Smooth muscle cell (in vitro differentiated cells): Measurements from ENCODE around the gene MRPL19. TPM values are rescaled to one million over a fixed set of nuclear protein-coding genes. Genes with fewer than 3 reads are reported as not detected.

Experiments
- DNase-seq: peaks from one replicate; lab custom pipeline; 2025; ENCODE audit not compliant: unreplicated experiment; lab: John Stamatoyannopoulos, UW
- H2AFZ ChIP-seq: fragments of 200-600 bp; sonication (generic); 2 replicates; pipeline ENCODE4 v1.6.0; 2016; ENCODE audit warnings: antibody characterized with exemption, low read depth, mild to moderate bottlenecking
- H3F3A ChIP-seq: fragments of 200-600 bp; sonication (generic); 2 replicates; pipeline ENCODE4 v1.6.0; 2017; ENCODE audit warnings: antibody characterized with exemption, low read depth
- H3K27ac ChIP-seq: fragments of 200-600 bp; sonication (generic); 2 replicates; pipeline ENCODE4 v1.5.1; 2016; ENCODE audit warnings: low read depth, mild to moderate bottlenecking
- H3K27me3 ChIP-seq: fragments of 200-600 bp; sonication (generic); 2 replicates; pipeline ENCODE4 v1.6.1; 2016; ENCODE audit warnings: low read depth, mild to moderate bottlenecking
- H3K36me3 ChIP-seq: fragments of 200-600 bp; sonication (generic); 2 replicates; pipeline ENCODE4 v1.5.1; 2016; ENCODE audit warnings: low read depth
- H3K4me1 ChIP-seq: fragments of 200-600 bp; sonication (generic); 2 replicates; pipeline ENCODE4 v1.5.1; 2016; ENCODE audit warnings: low read depth
- H3K4me2 ChIP-seq: fragments of 200-600 bp; sonication (generic); 2 replicates; pipeline ENCODE4 v1.6.0; 2016; ENCODE audit warnings: mild to moderate bottlenecking
- H3K4me3 ChIP-seq: fragments of 200-600 bp; sonication (generic); 2 replicates; pipeline ENCODE4 v1.5.1; 2016; ENCODE audit warnings: mild to moderate bottlenecking
- H3K79me2 ChIP-seq: fragments of 200-600 bp; sonication (generic); 2 replicates; pipeline ENCODE4 v1.6.0; 2016; ENCODE audit warnings: low read depth, mild to moderate bottlenecking
- H3K9ac ChIP-seq: fragments of 200-600 bp; sonication (generic); 2 replicates; pipeline ENCODE4 v1.6.0; 2016; ENCODE audit warnings: low read depth
- H3K9me3 ChIP-seq: fragments of 200-600 bp; sonication (generic); replicated peaks from 2 replicates; pipeline ENCODE4 v1.5.1; 2016; ENCODE audit warnings: low read depth
- H4K20me1 ChIP-seq: fragments of 200-600 bp; sonication (generic); 2 replicates; pipeline ENCODE4 v1.6.0; 2016; ENCODE audit warnings: low read depth
- CTCF ChIP-seq: fragments of 200-600 bp; sonication (generic); IDR thresholded peaks from 2 replicates; pipeline ENCODE4 v1.5.1; 2017; ENCODE audit warnings: borderline replicate concordance, mild to moderate bottlenecking, antibody characterized with exemption; ENCODE audit not compliant: insufficient read depth, poor library complexity, severe bottlenecking
- WGBS: methylation state at CpG from one replicate; pipeline ENCODE4 v1.1.7; 2016; ENCODE audit warnings: low lambda C conversion rate; 5-methylcytosine and 5-hydroxymethylcytosine counted together
- polyA plus RNA-seq: library from polyadenylated mRNA; unstranded; fragments of >200 nt; fragmentation: Nextera tagmentation; extraction: Ambion mirVana; gene quantifications from 2 replicates; pipeline ENCODE4 v1.2.1, GENCODE V29; 2016
- total RNA-seq: library from RNA; depleted of rRNA; stranded (reverse); fragments of >200 nt; gene quantifications from 2 replicates; pipeline ENCODE4 v1.2.3, GENCODE V29; 2014

The MRPL19 gene
- total and polyA plus RNA-seq, 2 experiments from 2014 or later, result 41.6 to 58.3 TPM

- Histone ChIP-seq H3K9me3 (no peaks in the 10 kb centered on the region), H3K27ac (peak overlapping the region; percentile 4), H3F3A (no peaks in the 10 kb centered on the region), H2AFZ (no peak overlapping the region), H3K36me3 (peaks cover 8% of the 10 kb centered on the region), H3K79me2 (no peaks in the 10 kb centered on the region), H3K27me3 (no peaks in the 10 kb centered on the region), H4K20me1 (no peaks in the 10 kb centered on the region), H3K4me2 (peak overlapping the region; percentile 26), H3K4me3 (no peak overlapping the region), H3K4me1 (peaks cover 15% of the 10 kb centered on the region), H3K9ac (no peak overlapping the region)
- TF ChIP-seq CTCF, result no peak
- WGBS, result 7% methylated on average over 1 of the region's 1 CpG
- no peak for DNase-seq
These were observed 59.3 kb downstream of the MRPL19 start for GRCh38 chr2:75705921-75706320.

GRCh38 chr2:75707901-75708300 lies 61.3 kb downstream of the MRPL19 start:
- H3K27ac ChIP-seq, result no peak overlapping the region
- no peaks in the 10 kb centered on the region for H3K27me3 ChIP-seq
- H3K4me2 ChIP-seq, result no peak overlapping the region
- 75% methylated on average over 3 of the region's 3 CpGs for WGBS
- H3K79me2 ChIP-seq, result no peaks in the 10 kb centered on the region
- H4K20me1 ChIP-seq, result no peaks in the 10 kb centered on the region
- H2AFZ ChIP-seq, result no peak overlapping the region
- H3K4me1 ChIP-seq, result peaks cover 17% of the 10 kb centered on the region
- H3K36me3 ChIP-seq, result no peaks in the 10 kb centered on the region
- no peak overlapping the region for H3K9ac ChIP-seq
- DNase-seq, result no peak
- TF ChIP-seq CTCF, result no peak
- no peaks in the 10 kb centered on the region for H3F3A ChIP-seq
- no peak overlapping the region for H3K4me3 ChIP-seq
- no peaks in the 10 kb centered on the region for H3K9me3 ChIP-seq

- peak overlapping the region; percentile 62 for H3K4me3 ChIP-seq
- no peaks in the 10 kb centered on the region for H3K27me3 ChIP-seq
- no peak for DNase-seq
- TF ChIP-seq CTCF, result no peak
- no peaks in the 10 kb centered on the region for H3K36me3 ChIP-seq
- H3K4me1 ChIP-seq, result peaks cover 17% of the 10 kb centered on the region
- 74% methylated on average over 3 of the region's 3 CpGs for WGBS
- no peak overlapping the region for H2AFZ ChIP-seq
- no peaks in the 10 kb centered on the region for H4K20me1 ChIP-seq
- H3K79me2 ChIP-seq, result no peaks in the 10 kb centered on the region
- H3F3A ChIP-seq, result no peaks in the 10 kb centered on the region
- no peaks in the 10 kb centered on the region for H3K9me3 ChIP-seq
- H3K4me2 ChIP-seq, result peak overlapping the region; percentile 87
- no peak overlapping the region for H3K9ac ChIP-seq
- H3K27ac ChIP-seq, result no peak overlapping the region
These were observed 62.7 kb downstream of the MRPL19 start for GRCh38 chr2:75709297-75709696.

- H3K9ac ChIP-seq, result peak overlapping the region; percentile 86
- H2AFZ ChIP-seq, result peak overlapping the region; percentile 89
- H3K27me3 ChIP-seq, result no peaks in the 10 kb centered on the region
- no peaks in the 10 kb centered on the region for H4K20me1 ChIP-seq
- H3K79me2 ChIP-seq, result no peaks in the 10 kb centered on the region
- WGBS, result under 1% methylated on average over 11 of the region's 12 CpGs
- no peaks in the 10 kb centered on the region for H3F3A ChIP-seq
- no peaks in the 10 kb centered on the region for H3K9me3 ChIP-seq
- peaks cover 17% of the 10 kb centered on the region for H3K4me1 ChIP-seq
- TF ChIP-seq CTCF, result no peak
- no peaks in the 10 kb centered on the region for H3K36me3 ChIP-seq
- no peak for DNase-seq
- peak overlapping the region; percentile 87 for H3K4me2 ChIP-seq
- H3K4me3 ChIP-seq, result peak overlapping the region; percentile 62
- peak overlapping the region; percentile 72 for H3K27ac ChIP-seq
These were observed 63.6 kb downstream of the MRPL19 start for GRCh38 chr2:75710220-75710576.
